Measurements from ENCODE around the gene HPS5.

GRCh38 chr11:18285841-18286240, 36.1 kb downstream of the HPS5 start:
- TF ChIP-seq CTCF (IDR thresholded peaks at IDR 0.05): no peak
- TF ChIP-seq POLR2A (IDR thresholded peaks at IDR 0.05): no peak
